Endothelial cell (in vitro differentiated cells): ENCODE results near the gene DHRS7. TPM values are rescaled to one million over a fixed set of nuclear protein-coding genes. Genes with fewer than 3 reads are reported as not detected.

Experiments used
- DNase-seq: peaks from one replicate; pipeline ENCODE4 v3.0.0; 2021; ENCODE audit warnings: low spot score
- H3K27ac Mint-ChIP-seq: one replicate; pipeline ENCODE4 v1.8.0; 2021; ENCODE audit warnings: mixed read lengths, inconsistent platforms; ENCODE audit not compliant: unreplicated experiment
- H3K27me3 Mint-ChIP-seq: one replicate; pipeline ENCODE4 v1.8.0; 2021; ENCODE audit warnings: mild to moderate bottlenecking, moderate library complexity, mixed read lengths, inconsistent platforms; ENCODE audit not compliant: unreplicated experiment
- H3K36me3 Mint-ChIP-seq: one replicate; pipeline ENCODE4 v1.8.0; 2021; ENCODE audit warnings: mild to moderate bottlenecking, low read depth, mixed read lengths, inconsistent platforms; ENCODE audit not compliant: unreplicated experiment
- H3K4me1 Mint-ChIP-seq: one replicate; pipeline ENCODE4 v1.8.0; 2021; ENCODE audit warnings: mild to moderate bottlenecking, mixed read lengths, inconsistent platforms; ENCODE audit not compliant: unreplicated experiment
- H3K4me3 Mint-ChIP-seq: one replicate; pipeline ENCODE4 v1.8.0; 2021; ENCODE audit warnings: mild to moderate bottlenecking, mixed read lengths, inconsistent platforms; ENCODE audit not compliant: unreplicated experiment
- H3K9me3 Mint-ChIP-seq: one replicate; pipeline ENCODE4 v1.8.0; 2021; ENCODE audit warnings: mixed read lengths, inconsistent platforms; ENCODE audit not compliant: unreplicated experiment
- long read RNA-seq: library from polyadenylated mRNA; unstranded; transcript quantifications from one replicate; pipeline ENCODE4 v2.0.0, GENCODE V29; 2020; ENCODE audit not compliant: unreplicated experiment
- total RNA-seq: library from RNA; stranded (reverse); fragmentation: NEBNext Ultra II Directional; extraction: Animal tissue kit (Norgen Biotek cat#: 25700); gene quantifications from one replicate; pipeline ENCODE4 v1.2.1, GENCODE V29; 2021; ENCODE audit not compliant: unreplicated experiment
- TF ChIP-seq, protein P1 (sequence below): fragments of 200-600 bp; sonication (generic); IDR thresholded peaks from one replicate; pipeline ENCODE4 v1.5.0; 2021; ENCODE audit warnings: antibody characterized with exemption; ENCODE audit not compliant: unreplicated experiment

DHRS7 gene, protein sequence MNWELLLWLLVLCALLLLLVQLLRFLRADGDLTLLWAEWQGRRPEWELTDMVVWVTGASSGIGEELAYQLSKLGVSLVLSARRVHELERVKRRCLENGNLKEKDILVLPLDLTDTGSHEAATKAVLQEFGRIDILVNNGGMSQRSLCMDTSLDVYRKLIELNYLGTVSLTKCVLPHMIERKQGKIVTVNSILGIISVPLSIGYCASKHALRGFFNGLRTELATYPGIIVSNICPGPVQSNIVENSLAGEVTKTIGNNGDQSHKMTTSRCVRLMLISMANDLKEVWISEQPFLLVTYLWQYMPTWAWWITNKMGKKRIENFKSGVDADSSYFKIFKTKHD
- total RNA-seq, result 67.3 TPM
- long read RNA-seq, transcript DHRS7-209 (7 exons, 1,322 nt), result major isoform, 68 of 81 reads
- long read RNA-seq, partial matches to known transcripts, result 1 of 81 reads
- long read RNA-seq, other reads (novel, unspliced or antisense), result 8 of 81 reads

DNA sequence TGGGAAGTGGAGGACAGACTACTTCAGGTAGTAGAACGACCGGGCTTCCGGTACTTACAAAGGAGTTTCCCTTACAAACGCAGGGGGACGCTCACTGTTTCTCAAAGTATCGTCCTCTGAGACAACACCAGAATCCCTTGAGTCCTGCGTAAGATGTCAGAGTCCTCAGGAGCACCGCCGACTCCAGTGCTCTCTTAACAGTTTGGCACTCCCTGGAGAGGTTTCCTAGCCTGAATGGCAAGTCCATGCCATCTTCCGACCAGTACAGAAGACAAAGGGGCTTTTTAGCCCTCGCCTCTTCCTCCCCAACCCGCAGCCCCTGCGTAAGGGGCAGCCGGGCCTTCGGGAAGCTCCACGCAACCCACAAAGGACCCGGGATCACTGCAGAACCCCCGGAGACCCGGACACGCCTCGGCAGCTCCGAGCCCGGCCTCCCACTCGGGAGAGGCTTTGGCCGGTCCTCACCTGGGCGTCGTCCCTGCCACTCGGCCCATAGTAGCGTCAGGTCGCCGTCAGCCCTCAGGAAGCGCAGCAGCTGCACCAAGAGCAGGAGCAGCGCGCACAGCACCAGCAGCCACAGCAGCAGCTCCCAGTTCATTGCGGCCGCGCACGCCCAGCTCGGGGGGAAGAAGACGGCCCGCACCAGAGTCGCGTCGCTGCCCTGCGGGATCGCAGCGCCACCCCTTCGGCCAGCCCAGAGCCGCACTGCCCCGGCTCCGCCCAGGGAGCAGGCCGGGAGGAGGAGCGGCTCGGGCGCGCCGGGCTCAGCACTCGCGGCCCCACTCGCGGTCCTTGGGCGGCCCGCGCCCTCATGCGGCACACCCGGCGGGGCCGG, at the start of gene DHRS7:
Gene DHRS7 (minus strand): TSS at position 687 of the 835 bp plus-strand sequence. CDS start 89 bp downstream, at position 598.
- H3K27ac Mint-ChIP-seq, result peak within 1 kb of the TSS; percentile 51
- TF ChIP-seq, protein P1, sequence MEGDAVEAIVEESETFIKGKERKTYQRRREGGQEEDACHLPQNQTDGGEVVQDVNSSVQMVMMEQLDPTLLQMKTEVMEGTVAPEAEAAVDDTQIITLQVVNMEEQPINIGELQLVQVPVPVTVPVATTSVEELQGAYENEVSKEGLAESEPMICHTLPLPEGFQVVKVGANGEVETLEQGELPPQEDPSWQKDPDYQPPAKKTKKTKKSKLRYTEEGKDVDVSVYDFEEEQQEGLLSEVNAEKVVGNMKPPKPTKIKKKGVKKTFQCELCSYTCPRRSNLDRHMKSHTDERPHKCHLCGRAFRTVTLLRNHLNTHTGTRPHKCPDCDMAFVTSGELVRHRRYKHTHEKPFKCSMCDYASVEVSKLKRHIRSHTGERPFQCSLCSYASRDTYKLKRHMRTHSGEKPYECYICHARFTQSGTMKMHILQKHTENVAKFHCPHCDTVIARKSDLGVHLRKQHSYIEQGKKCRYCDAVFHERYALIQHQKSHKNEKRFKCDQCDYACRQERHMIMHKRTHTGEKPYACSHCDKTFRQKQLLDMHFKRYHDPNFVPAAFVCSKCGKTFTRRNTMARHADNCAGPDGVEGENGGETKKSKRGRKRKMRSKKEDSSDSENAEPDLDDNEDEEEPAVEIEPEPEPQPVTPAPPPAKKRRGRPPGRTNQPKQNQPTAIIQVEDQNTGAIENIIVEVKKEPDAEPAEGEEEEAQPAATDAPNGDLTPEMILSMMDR, result no peak
- H3K4me1 Mint-ChIP-seq, result peaks cover 9% of the 10 kb centered on the region
- H3K36me3 Mint-ChIP-seq, result peaks cover 4% of the 10 kb centered on the region
- H3K27me3 Mint-ChIP-seq, result peaks cover 10% of the 10 kb centered on the region
- peak within 1 kb of the TSS; percentile 96 for H3K4me3 Mint-ChIP-seq
- H3K9me3 Mint-ChIP-seq, result no peaks in the 10 kb centered on the region
- DNase-seq, result peak; percentile 82

DNA sequence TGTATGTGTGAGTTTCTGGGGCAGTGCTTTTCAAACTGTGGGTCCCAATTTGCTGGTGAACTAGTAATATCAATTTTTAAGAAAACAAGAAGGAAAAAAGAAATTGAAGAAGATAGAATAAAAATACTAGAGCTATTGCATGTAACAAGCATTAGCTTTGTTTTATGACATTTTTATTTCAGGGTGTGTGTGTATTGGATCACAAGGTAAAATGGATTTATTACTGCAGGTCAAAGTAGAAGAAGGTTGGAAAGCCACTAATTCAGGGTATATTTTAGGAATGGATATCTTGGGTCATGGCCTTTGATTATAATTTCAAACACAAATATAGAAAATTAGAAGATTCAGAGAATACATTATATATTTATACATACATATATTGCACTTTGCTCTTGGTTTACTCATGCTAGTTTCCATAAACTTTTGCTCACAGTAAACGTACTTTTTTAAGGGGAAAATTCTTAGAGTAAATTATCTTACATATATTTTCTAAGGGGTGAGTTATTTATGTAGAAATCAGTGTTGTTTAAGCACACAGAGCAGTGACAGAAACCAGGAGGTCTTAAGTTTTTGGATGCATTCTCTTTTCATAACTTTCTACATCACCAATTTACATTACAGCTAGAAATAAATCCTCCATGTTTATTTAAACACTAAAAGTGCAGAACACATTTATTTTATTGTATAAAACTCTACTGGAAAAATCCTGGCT, 49.4 kb upstream of the DHRS7 start:
- TF ChIP-seq, protein P1, result no peak
- Mint-ChIP-seq H3K9me3 (no peaks in the 10 kb centered on the region), H3K4me3 (no peak overlapping the region)

DNA sequence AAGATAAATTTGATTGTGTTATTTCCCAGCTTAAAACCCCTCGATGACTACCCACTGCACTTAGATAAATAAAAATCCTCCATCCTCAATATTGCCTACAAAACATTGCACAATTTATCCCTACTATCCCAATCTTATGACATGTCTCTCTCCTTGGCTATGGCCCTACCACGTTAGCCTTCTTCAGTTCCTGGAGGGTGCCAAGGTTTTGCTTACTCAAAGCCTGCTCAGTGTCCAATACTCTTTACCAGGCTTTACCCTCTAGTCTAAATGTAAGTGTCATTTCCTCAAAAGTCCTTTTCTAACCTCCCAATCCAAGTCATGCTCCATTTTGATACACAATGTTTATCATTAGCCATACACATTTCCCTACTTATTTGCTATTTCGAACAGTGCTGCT, 48.8 kb upstream of the DHRS7 start:
- no peak overlapping the region for H3K4me3 Mint-ChIP-seq
- H3K27me3 Mint-ChIP-seq, result peaks cover 7% of the 10 kb centered on the region
- no peaks in the 10 kb centered on the region for H3K36me3 Mint-ChIP-seq
- no peak overlapping the region for H3K27ac Mint-ChIP-seq
- H3K9me3 Mint-ChIP-seq, result no peaks in the 10 kb centered on the region
- TF ChIP-seq, protein P1, result no peak
- DNase-seq, result no peak
- no peaks in the 10 kb centered on the region for H3K4me1 Mint-ChIP-seq

More for the DNA sequence above, 49.4 kb upstream of the DHRS7 start:
- no peak for DNase-seq
- no peak overlapping the region for H3K27ac Mint-ChIP-seq
- no peaks in the 10 kb centered on the region for H3K36me3 Mint-ChIP-seq
- peaks cover 7% of the 10 kb centered on the region for H3K27me3 Mint-ChIP-seq
- no peaks in the 10 kb centered on the region for H3K4me1 Mint-ChIP-seq

DNA sequence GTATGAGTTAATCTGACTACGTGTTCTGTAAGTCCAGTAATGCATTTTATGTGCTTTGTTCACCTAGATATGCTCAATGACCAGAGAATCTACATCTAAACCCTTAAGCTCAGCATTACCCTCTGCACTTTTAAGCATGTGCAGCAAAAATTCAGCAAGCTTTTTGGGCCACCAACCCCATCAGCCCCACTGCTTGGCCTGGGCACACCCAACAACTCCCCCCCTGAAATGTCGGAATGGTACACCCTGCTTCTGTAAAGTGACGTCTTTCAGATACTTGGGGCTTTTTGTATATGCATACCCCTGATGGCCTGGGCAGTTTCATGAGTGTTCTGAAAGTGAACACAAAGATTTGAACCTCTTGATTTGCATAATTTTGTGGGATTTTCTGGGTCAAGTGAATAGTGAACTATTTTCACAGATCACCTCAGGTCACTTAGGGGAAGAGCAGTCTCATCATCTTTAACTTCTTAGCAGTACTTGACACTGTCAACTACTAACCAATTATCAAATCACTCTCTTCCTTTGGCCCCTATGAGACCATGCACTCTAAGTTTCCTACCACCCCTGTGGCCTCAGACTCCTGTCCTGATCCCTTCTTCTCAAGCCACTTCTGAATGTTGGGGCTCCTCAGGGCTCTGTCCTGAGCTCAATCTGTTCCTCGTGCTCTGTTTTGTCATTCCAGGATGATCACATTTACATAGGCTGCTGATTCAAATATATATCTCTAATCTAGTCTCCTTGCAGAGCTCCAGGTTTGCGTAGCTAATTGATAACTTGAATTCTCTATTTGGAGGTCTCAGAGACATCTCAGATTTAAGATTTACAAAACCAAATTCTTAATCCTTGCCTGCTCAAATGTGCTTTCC, 47.5 kb upstream of the DHRS7 start:
- no peak for DNase-seq
- Mint-ChIP-seq H3K36me3 (no peaks in the 10 kb centered on the region), H3K4me1 (no peaks in the 10 kb centered on the region), H3K9me3 (no peaks in the 10 kb centered on the region), H3K4me3 (no peak overlapping the region), H3K27ac (no peak overlapping the region), H3K27me3 (peaks cover 7% of the 10 kb centered on the region)
- TF ChIP-seq, protein P1, result no peak
